ENCODE data around the gene SETD3. TPM values are rescaled to one million over a fixed set of nuclear protein-coding genes. Genes with fewer than 3 reads are reported as not detected.

SETD3 gene
- total RNA-seq, 1 experiment from 2014 or later: 46.8 TPM

GRCh38 chr14:99524804-99525698 lies 44.4 kb upstream of the SETD3 start:
- Histone ChIP-seq H3K27ac (ENCODE audit: low read length) (peak overlapping the region; percentile 54), H3K79me2 (ENCODE audit: low read length) (peaks cover 23% of the 10 kb centered on the region), H2AFZ (ENCODE audit: low read length) (no peak overlapping the region), H3F3A (ENCODE audit: low read length, unreplicated experiment) (no peaks in the 10 kb centered on the region), H3K36me3 (ENCODE audit: low read depth, low read length) (no peaks in the 10 kb centered on the region), H3K9me3 (ENCODE audit: low read length) (no peaks in the 10 kb centered on the region), H3K4me2 (ENCODE audit: low read length) (peak overlapping the region; percentile 69), H3K27me3 (ENCODE audit: low read length) (no peaks in the 10 kb centered on the region), H3K9ac (ENCODE audit: low read length) (peak overlapping the region; percentile 5; the same call in 1 of the 2 replicates), H3K4me3 (ENCODE audit: low read length) (peak overlapping the region; percentile 25; the same call in 1 of the 2 replicates), H3K4me1 (ENCODE audit: insufficient read depth, low read length) (peaks cover 41% of the 10 kb centered on the region), H4K20me1 (ENCODE audit: low read length) (peaks cover 3% of the 10 kb centered on the region), H3K9me2 (replicated peaks; ENCODE audit: low read length) (no peaks in the 10 kb centered on the region)
- ATAC-seq: peak; percentile 82
- intact Hi-C loops (cut with micrococcal nuclease): loop anchor here (2.0 to 5.0 kb wide), 2 partner anchors 37 to 80 kb away; partner anchors contain the start of gene CCDC85C
- no TSS peak for BruUV-seq (replicated peaks)
- ChIA-PET CTCF (interaction anchor here (0.5 to 1.4 kb wide), 4 partner anchors 77 to 246 kb away, joined by 3 to 7 read pairs (median 4); no protein-coding TSS in a partner anchor), POLR2A (ENCODE audit: unreplicated experiment) (no interaction called here)
- TF ChIP-seq EZH2phosphoT487 (IDR thresholded peaks at IDR 0.05; ENCODE audit: borderline replicate concordance, low read length) (no peak), CTCF (conservative IDR thresholded peaks at IDR 0.05; ENCODE audit: low read depth, low read length) (peak; percentile 58)
- peak; percentile 81 for DNase-seq

DNA sequence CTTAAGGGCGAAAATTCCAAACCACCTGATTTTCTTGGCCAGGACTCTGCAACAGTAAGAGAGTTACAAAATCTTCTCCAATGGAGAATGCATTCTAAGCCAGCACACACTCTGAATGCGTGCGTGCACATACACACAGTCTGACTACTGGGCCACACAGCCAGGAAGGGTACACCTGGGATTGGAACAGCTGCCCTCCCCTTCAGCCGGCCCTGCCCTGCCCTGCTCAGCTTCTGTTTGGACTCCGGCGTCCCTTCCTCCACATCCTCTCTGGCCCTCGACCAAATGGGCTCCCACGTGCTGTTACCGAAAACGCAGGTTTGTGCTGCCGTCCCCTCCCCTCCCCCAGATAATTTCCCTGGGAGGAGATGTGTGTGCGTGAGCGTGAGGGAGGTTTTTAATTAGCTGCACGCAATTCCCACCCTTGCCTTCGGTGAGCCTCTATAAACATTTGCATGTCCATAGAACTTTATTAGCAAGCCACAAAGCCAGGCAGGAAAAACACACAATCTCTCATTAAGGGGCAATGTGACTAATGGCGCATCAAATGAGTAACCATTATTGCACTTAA lies 43.5 kb upstream of the SETD3 start:
- H3K4me2 ChIP-seq (ENCODE audit: low read length): peak overlapping the region; percentile 69

More for the DNA sequence above, 43.5 kb upstream of the SETD3 start:
- intact Hi-C loops (cut with micrococcal nuclease): loop anchor here (2.0 to 5.0 kb wide), 2 partner anchors 38 to 81 kb away; partner anchors contain the start of gene CCDC85C
- H3K27ac ChIP-seq (ENCODE audit: low read length): peak overlapping the region; percentile 54
- H4K20me1 ChIP-seq (ENCODE audit: low read length): peaks cover 3% of the 10 kb centered on the region
- H3K36me3 ChIP-seq (ENCODE audit: low read depth, low read length): no peaks in the 10 kb centered on the region
- peak overlapping the region; percentile 25; the same call in 1 of the 2 replicates for H3K4me3 ChIP-seq (ENCODE audit: low read length)
- no peaks in the 10 kb centered on the region for H3F3A ChIP-seq (ENCODE audit: low read length, unreplicated experiment)
- DNase-seq: peak; percentile 22
- H3K9me3 ChIP-seq (ENCODE audit: low read length): no peaks in the 10 kb centered on the region
- H3K79me2 ChIP-seq (ENCODE audit: low read length): peaks cover 23% of the 10 kb centered on the region
- POLR2A ChIA-PET (ENCODE audit: unreplicated experiment): no interaction called here
- no TSS peak for BruUV-seq (replicated peaks)
- CTCF ChIA-PET: interaction anchor here (0.8 to 1.4 kb wide), 2 partner anchors 78 to 79 kb away, joined by 3 to 7 read pairs; no protein-coding TSS in a partner anchor
- no peak overlapping the region for H2AFZ ChIP-seq (ENCODE audit: low read length)
- TF ChIP-seq EZH2 (IDR thresholded peaks at IDR 0.05; ENCODE audit: low read length, unreplicated experiment) (no peak), CTCF (conservative IDR thresholded peaks at IDR 0.05; ENCODE audit: low read depth, low read length) (no peak), EZH2phosphoT487 (IDR thresholded peaks at IDR 0.05; ENCODE audit: borderline replicate concordance, low read length) (no peak)
- H3K9ac ChIP-seq (ENCODE audit: low read length): peak overlapping the region; percentile 5; the same call in 1 of the 2 replicates
- peaks cover 41% of the 10 kb centered on the region for H3K4me1 ChIP-seq (ENCODE audit: insufficient read depth, low read length)
- H3K9me2 ChIP-seq (replicated peaks; ENCODE audit: low read length): no peaks in the 10 kb centered on the region
- no peaks in the 10 kb centered on the region for H3K27me3 ChIP-seq (ENCODE audit: low read length)
- ATAC-seq: peak; percentile 18
